PC-3 (cell line): ENCODE results near the gene GSN. TPM values are rescaled to one million over a fixed set of nuclear protein-coding genes. Genes with fewer than 3 reads are reported as not detected.
A peak's percentile ranks its signal among the peaks of the same experiment; 100 is the strongest.

Experiments used
- ATAC-seq: fragments of 200-7000 bp; cut with Tn5 transposase; 2 replicates; pipeline ENCODE4 v1.9.1; 2020; ENCODE audit warnings: mild to moderate bottlenecking, moderate library complexity
- BruUV-seq: library from RNA; stranded (reverse); fragments of 400-500 nt; replicated peaks from 2 replicates; lab custom pipeline; 2021; lab: Mats Ljungman, UMichigan
- CTCF ChIA-PET: fragments of 300-600 bp; sonication (Branson Sonifier 250); formaldehyde crosslinking; loops from one replicate; lab custom pipeline; 2022; ENCODE audit warnings: antibody characterized with exemption; lab: Charles Lee
- POLR2A ChIA-PET: fragments of 300-600 bp; sonication (Branson Sonifier 250); formaldehyde crosslinking; loops from one replicate; lab custom pipeline; 2022; ENCODE audit warnings: antibody characterized with exemption; ENCODE audit not compliant: unreplicated experiment; lab: Charles Lee
- DNase-seq: peaks from one replicate; pipeline ENCODE4 v3.0.0-alpha.2; 2015
- H2AFZ ChIP-seq: fragments of 300-600 bp; sonication (generic); 2 replicates; pipeline ENCODE4 v1.6.0; 2016; ENCODE audit warnings: antibody characterized with exemption, low read length
- H3F3A ChIP-seq: fragments of 300-600 bp; sonication (generic); one replicate; pipeline ENCODE4 v1.6.0; 2017; ENCODE audit warnings: antibody characterized with exemption, low read length, control low read depth, mild to moderate bottlenecking; ENCODE audit not compliant: unreplicated experiment
- H3K27ac ChIP-seq: fragments of 300-600 bp; sonication (generic); 2 replicates; pipeline ENCODE4 v1.5.1; 2016; ENCODE audit warnings: mild to moderate bottlenecking, low read length
- H3K27me3 ChIP-seq: fragments of 300-600 bp; sonication (generic); 2 replicates; pipeline ENCODE4 v1.6.1; 2016; ENCODE audit warnings: low read length, mixed read lengths
- H3K36me3 ChIP-seq: fragments of 300-600 bp; sonication (generic); 2 replicates; pipeline ENCODE4 v1.6.1; 2016; ENCODE audit warnings: low read depth, mixed run types, low read length, mixed read lengths
- H3K4me1 ChIP-seq: fragments of 300-600 bp; sonication (generic); 2 replicates; pipeline ENCODE4 v1.5.1; 2016; ENCODE audit warnings: low read length; ENCODE audit not compliant: insufficient read depth
- H3K4me2 ChIP-seq: fragments of 300-600 bp; sonication (generic); 2 replicates; pipeline ENCODE4 v1.6.0; 2016; ENCODE audit warnings: low read length
- H3K4me3 ChIP-seq: fragments of 300-600 bp; sonication (generic); 2 replicates; pipeline ENCODE4 v1.5.1; 2016; ENCODE audit warnings: mild to moderate bottlenecking, low read length, mixed read lengths
- H3K79me2 ChIP-seq: fragments of 300-600 bp; sonication (generic); 2 replicates; pipeline ENCODE4 v1.6.1; 2017; ENCODE audit warnings: low read length, mixed read lengths
- H3K9ac ChIP-seq: fragments of 300-600 bp; sonication (generic); 2 replicates; pipeline ENCODE4 v1.6.0; 2016; ENCODE audit warnings: mild to moderate bottlenecking, low read length
- H3K9me2 ChIP-seq: fragments of 300-600 bp; sonication (generic); replicated peaks from 2 replicates; pipeline ENCODE4 v1.6.1; 2016; ENCODE audit warnings: mixed run types, low read length, mixed read lengths
- H3K9me3 ChIP-seq: fragments of 300-600 bp; sonication (generic); 2 replicates; pipeline ENCODE4 v1.6.1; 2016; ENCODE audit warnings: low read length, mixed read lengths
- H4K20me1 ChIP-seq: fragments of 300-600 bp; sonication (generic); 2 replicates; pipeline ENCODE4 v1.6.1; 2016; ENCODE audit warnings: low read length, mixed read lengths
- CTCF ChIP-seq: fragments of 300-600 bp; sonication (generic); conservative IDR thresholded peaks from 2 replicates; pipeline ENCODE4 v1.5.1; 2017; ENCODE audit warnings: antibody characterized with exemption, low read depth, mild to moderate bottlenecking, low read length
- EZH2 ChIP-seq: fragments of 300-600 bp; sonication (generic); IDR thresholded peaks from one replicate; pipeline ENCODE4 v1.6.1; 2017; ENCODE audit warnings: antibody characterized with exemption, mild to moderate bottlenecking, low read length; ENCODE audit not compliant: unreplicated experiment
- EZH2phosphoT487 ChIP-seq: fragments of 300-600 bp; sonication (generic); IDR thresholded peaks from 2 replicates; pipeline ENCODE4 v1.6.1; 2018; ENCODE audit warnings: mild to moderate bottlenecking, antibody characterized with exemption, low read length, borderline replicate concordance
- intact Hi-C: fragments of 100-400 bp; cut with micrococcal nuclease; formaldehyde crosslinking; loops from 2 replicates; pipeline ENCODE4 v1.9.0; 2023
- total RNA-seq: library from RNA; depleted of rRNA; stranded (reverse); fragments of >200 nt; gene quantifications from 2 replicates; pipeline ENCODE4 v1.2.3, GENCODE V29; 2014

GSN gene
- total RNA-seq, 1 experiment from 2014 or later = 36.5 TPM

GRCh38 chr9:121298689-121299466, 30.9 kb downstream of the GSN start:
- H3K79me2 ChIP-seq = no peaks in the 10 kb centered on the region
- no peaks in the 10 kb centered on the region for H3K27me3 ChIP-seq
- POLR2A ChIA-PET = interaction anchor here (0.5 kb wide), 1 partner anchor 12 kb away, joined by 4 read pairs; no protein-coding TSS in a partner anchor
- ATAC-seq = peak; percentile 50
- TF ChIP-seq EZH2 (no peak), CTCF (no peak), EZH2phosphoT487 (no peak)
- intact Hi-C loops = no loop called here
- no peaks in the 10 kb centered on the region for H3K9me3 ChIP-seq
- H4K20me1 ChIP-seq = no peaks in the 10 kb centered on the region
- no peak for DNase-seq
- BruUV-seq = no TSS peak
- no peak overlapping the region for H3K27ac ChIP-seq
- H2AFZ ChIP-seq = peak overlapping the region; percentile 82
- no peaks in the 10 kb centered on the region for H3K36me3 ChIP-seq
- no peaks in the 10 kb centered on the region for H3K9me2 ChIP-seq
- peak overlapping the region; percentile 89 for H3K4me2 ChIP-seq
- peak overlapping the region; percentile 68 for H3K4me3 ChIP-seq
- CTCF ChIA-PET = interaction anchor here (1.0 kb wide), 1 partner anchor 20 kb away, joined by 3 read pairs; no protein-coding TSS in a partner anchor
- no peak overlapping the region for H3K9ac ChIP-seq
- H3K4me1 ChIP-seq = peaks cover 8% of the 10 kb centered on the region
- H3F3A ChIP-seq = no peaks in the 10 kb centered on the region

DNA sequence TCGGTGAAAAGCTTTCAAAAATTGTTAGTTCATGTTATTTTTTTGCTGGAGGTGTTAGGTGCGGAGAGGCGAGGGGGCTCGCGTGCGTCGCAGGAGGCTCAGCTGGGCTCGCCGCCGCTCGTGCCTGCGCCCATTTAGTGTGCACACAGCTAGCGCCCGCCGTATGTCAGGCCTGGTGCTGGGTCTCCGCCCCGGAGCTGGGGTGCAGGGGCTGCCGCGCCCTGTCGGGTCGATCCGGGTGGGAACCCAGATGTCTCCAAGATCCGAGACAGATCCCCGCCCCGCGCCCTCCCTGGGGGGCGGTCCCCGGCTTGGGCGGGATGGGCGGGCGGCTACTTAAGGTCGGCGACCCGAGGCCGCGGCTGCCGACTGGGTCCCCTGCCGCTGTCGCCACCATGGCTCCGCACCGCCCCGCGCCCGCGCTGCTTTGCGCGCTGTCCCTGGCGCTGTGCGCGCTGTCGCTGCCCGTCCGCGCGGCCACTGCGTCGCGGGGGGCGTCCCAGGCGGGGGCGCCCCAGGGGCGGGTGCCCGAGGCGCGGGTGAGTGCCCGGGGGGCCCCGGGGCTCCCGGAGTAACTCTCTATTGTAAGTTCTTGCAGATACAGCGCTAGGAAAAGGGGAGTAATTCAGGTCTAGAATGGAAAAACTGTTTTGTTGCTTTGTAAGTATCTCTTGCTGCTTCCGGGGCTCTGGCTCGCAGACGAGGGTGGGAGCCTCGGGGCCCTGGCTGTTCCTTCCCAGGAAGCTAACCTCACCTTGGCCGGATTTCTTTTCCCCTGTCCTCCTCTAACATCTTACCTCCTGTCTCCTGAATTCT, 31.7 kb downstream of the GSN start:
- Histone ChIP-seq H3K4me1 (peaks cover 8% of the 10 kb centered on the region), H3K9ac (peak overlapping the region; percentile 12; the same call in 1 of the 2 replicates), H3K27me3 (no peaks in the 10 kb centered on the region), H3K9me3 (no peaks in the 10 kb centered on the region), H2AFZ (peak overlapping the region; percentile 82), H3K4me2 (peak overlapping the region; percentile 89), H3K79me2 (no peaks in the 10 kb centered on the region), H3K4me3 (peak overlapping the region; percentile 68), H3K36me3 (no peaks in the 10 kb centered on the region), H3F3A (no peaks in the 10 kb centered on the region), H3K9me2 (no peaks in the 10 kb centered on the region), H4K20me1 (no peaks in the 10 kb centered on the region), H3K27ac (no peak overlapping the region)
- intact Hi-C loops = no loop called here
- ChIA-PET CTCF (interaction anchor here (1.0 kb wide), 1 partner anchor 21 kb away, joined by 3 read pairs; no protein-coding TSS in a partner anchor), POLR2A (no interaction called here)
- no TSS peak for BruUV-seq
- ATAC-seq (peak; percentile 66), DNase-seq (no peak)
- TF ChIP-seq EZH2phosphoT487 (no peak), EZH2 (no peak), CTCF (no peak)
